Measurements from ENCODE around the gene BNC1.
A peak's percentile ranks its signal among the peaks of the same experiment; 100 is the strongest.
"Not testable (repeated sequence)": the region's sequence is repeated elsewhere in the genome, so short reads cannot be mapped to it uniquely, and the experiment has no call there.

The BNC1 gene

GRCh38 chr15:83225449-83225848, 59.0 kb downstream of the BNC1 start:
- H3K4me3 ChIP-seq (ENCODE audit: low read depth in 1 of 2, low read length in 2 of 2), result no peak overlapping the region

DNA sequence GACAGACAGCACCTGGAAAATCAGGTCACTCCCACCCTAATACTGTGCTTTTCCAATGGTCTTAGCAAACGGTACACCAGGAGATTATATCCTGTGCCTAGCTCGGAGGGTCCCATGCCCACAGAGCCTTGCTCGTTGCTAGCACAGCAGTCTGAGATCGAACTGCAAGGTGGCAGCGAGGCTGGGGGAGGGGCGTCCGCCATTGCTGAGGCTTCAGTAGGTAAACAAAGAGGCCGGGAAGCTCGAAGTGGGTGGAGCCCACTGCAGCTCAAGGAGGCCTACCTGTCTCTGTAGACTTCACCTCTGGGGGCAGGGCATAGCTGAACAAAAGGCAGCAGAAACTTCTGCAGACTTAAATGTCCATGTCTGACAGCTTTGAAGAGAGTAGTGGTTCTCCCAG, 62.7 kb downstream of the BNC1 start:
- H3K36me3 ChIP-seq (ENCODE audit: insufficient read depth, low read length); H3K27me3 ChIP-seq (ENCODE audit: control insufficient read depth in 1 of 2, insufficient read depth in 2 of 2, low read length in 2 of 2); H3K9me3 ChIP-seq (ENCODE audit: low read length); H3K4me1 ChIP-seq (ENCODE audit: insufficient read depth, low read length); H3K27ac ChIP-seq (ENCODE audit: low read depth, low read length); H3K4me3 ChIP-seq (ENCODE audit: low read depth in 1 of 2, low read length in 2 of 2); H3K9ac ChIP-seq (ENCODE audit: low read length): not testable (repeated sequence)

More at GRCh38 chr15:83225449-83225848, 59.0 kb downstream of the BNC1 start:
- no peak overlapping the region for H3K9ac ChIP-seq (ENCODE audit: low read length)
- no peak overlapping the region for H3K27ac ChIP-seq (ENCODE audit: low read depth, low read length)
- H3K9me3 ChIP-seq (ENCODE audit: low read length), result no peaks in the 10 kb centered on the region
- H3K36me3 ChIP-seq (ENCODE audit: insufficient read depth, low read length), result no peaks in the 10 kb centered on the region
- no peaks in the 10 kb centered on the region for H3K27me3 ChIP-seq (ENCODE audit: control insufficient read depth in 1 of 2, insufficient read depth in 2 of 2, low read length in 2 of 2)
- H3K4me1 ChIP-seq (ENCODE audit: insufficient read depth, low read length), result no peaks in the 10 kb centered on the region

DNA sequence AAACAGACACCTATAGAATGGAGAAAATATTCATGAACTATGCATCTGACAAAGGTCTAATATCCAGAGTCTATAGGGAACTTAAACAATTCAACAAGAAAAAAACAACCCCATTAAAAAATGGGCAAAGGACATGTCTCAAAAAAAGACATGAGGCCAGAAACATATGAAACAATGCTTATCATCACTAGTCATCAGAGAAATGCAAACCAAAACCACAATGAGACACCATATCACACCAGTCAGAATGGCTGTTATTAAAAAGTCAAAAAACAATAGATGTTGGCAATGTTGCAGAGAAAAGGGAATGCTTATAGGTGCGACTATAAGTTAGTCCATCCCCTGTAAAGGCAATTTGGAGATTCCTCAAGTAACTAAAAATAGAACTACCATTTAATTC, 65.4 kb downstream of the BNC1 start:
- H3K9me3 ChIP-seq (ENCODE audit: low read length), result no peaks in the 10 kb centered on the region
- H3K36me3 ChIP-seq (ENCODE audit: insufficient read depth, low read length), result no peaks in the 10 kb centered on the region
- H3K27me3 ChIP-seq (ENCODE audit: control insufficient read depth in 1 of 2, insufficient read depth in 2 of 2, low read length in 2 of 2), result no peaks in the 10 kb centered on the region
- H3K27ac ChIP-seq (ENCODE audit: low read depth, low read length), result no peak overlapping the region
- no peak overlapping the region for H3K4me3 ChIP-seq (ENCODE audit: low read depth in 1 of 2, low read length in 2 of 2)
- no peak overlapping the region for H3K9ac ChIP-seq (ENCODE audit: low read length)
- no peaks in the 10 kb centered on the region for H3K4me1 ChIP-seq (ENCODE audit: insufficient read depth, low read length)

DNA sequence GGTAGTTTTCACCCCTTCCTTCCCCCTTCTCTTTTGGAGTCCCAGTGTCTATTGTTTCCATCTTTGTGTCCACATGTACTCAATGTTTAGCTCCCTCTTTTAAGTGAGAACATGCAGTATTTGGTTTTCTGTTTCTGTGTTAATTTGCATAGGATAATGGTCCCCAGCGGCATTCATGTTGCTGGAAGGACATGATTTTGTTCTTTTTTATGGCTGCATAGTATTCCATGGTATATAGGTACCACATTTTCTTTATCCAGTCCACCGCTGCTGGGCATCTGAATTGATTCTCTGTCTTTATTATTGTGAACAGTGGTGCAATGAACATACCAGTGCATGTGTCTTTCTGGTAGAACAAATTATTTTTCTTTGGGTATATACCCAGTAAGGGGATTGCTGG, 69.2 kb downstream of the BNC1 start:
- H3K27ac ChIP-seq (ENCODE audit: low read depth, low read length), result no peak overlapping the region
- H3K36me3 ChIP-seq (ENCODE audit: insufficient read depth, low read length), result no peaks in the 10 kb centered on the region
- no peaks in the 10 kb centered on the region for H3K27me3 ChIP-seq (ENCODE audit: control insufficient read depth in 1 of 2, insufficient read depth in 2 of 2, low read length in 2 of 2)
- H3K9ac ChIP-seq (ENCODE audit: low read length), result no peak overlapping the region
- no peak overlapping the region for H3K4me3 ChIP-seq (ENCODE audit: low read depth in 1 of 2, low read length in 2 of 2)
- no peaks in the 10 kb centered on the region for H3K9me3 ChIP-seq (ENCODE audit: low read length)
- no peaks in the 10 kb centered on the region for H3K4me1 ChIP-seq (ENCODE audit: insufficient read depth, low read length)

DNA sequence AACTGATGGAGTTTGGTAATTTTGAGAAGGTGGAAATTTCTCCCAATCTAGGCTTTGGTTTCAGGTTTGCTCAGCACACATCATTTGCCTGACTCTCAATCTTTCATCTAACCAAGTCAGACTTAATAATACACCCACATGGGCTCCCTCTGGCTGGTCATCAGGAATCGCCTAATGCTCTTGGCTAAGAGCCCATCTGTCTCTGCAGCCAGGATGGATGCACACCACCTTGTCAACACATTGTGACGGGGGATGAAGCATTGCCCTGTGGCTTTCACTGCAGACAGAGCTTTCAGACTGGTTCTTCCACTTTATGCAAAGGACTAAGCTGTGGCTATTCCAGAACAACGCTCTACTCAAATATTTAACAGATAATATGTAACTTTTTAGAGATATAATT, 73.8 kb downstream of the BNC1 start:
- no peaks in the 10 kb centered on the region for H3K9me3 ChIP-seq (ENCODE audit: low read length)
- H3K27me3 ChIP-seq (ENCODE audit: control insufficient read depth in 1 of 2, insufficient read depth in 2 of 2, low read length in 2 of 2), result no peaks in the 10 kb centered on the region
- no peak overlapping the region for H3K9ac ChIP-seq (ENCODE audit: low read length)

GRCh38 chr15:83209333-83209732, 75.1 kb downstream of the BNC1 start:
- H3K36me3 ChIP-seq (ENCODE audit: insufficient read depth, low read length), result no peaks in the 10 kb centered on the region
- H3K4me1 ChIP-seq (ENCODE audit: insufficient read depth, low read length), result peaks cover 18% of the 10 kb centered on the region
- no peak overlapping the region for H3K9ac ChIP-seq (ENCODE audit: low read length)
- H3K9me3 ChIP-seq (ENCODE audit: low read length), result no peaks in the 10 kb centered on the region
- H3K27me3 ChIP-seq (ENCODE audit: control insufficient read depth in 1 of 2, insufficient read depth in 2 of 2, low read length in 2 of 2), result no peaks in the 10 kb centered on the region
- H3K27ac ChIP-seq (ENCODE audit: low read depth, low read length), result no peak overlapping the region
- no peak overlapping the region for H3K4me3 ChIP-seq (ENCODE audit: low read depth in 1 of 2, low read length in 2 of 2)

More for the DNA sequence above, 73.8 kb downstream of the BNC1 start:
- no peak overlapping the region for H3K27ac ChIP-seq (ENCODE audit: low read depth, low read length)
- peaks cover 5% of the 10 kb centered on the region for H3K4me1 ChIP-seq (ENCODE audit: insufficient read depth, low read length)
- H3K4me3 ChIP-seq (ENCODE audit: low read depth in 1 of 2, low read length in 2 of 2), result no peak overlapping the region
- H3K36me3 ChIP-seq (ENCODE audit: insufficient read depth, low read length), result no peaks in the 10 kb centered on the region

DNA sequence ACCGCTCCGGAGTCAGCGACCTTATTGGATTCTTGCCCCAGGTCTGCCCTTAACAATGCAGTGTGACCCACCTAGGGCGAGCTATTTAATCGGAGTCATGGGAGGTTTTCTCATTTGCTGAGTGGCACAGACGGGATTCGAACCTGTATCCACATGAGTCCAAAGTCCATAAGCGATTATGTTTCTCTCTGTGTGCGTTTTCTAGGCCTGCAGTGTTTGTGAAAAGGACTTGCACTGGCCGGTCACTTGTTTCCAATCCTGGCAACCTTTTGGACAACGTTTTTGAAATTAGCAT, 76.2 kb downstream of the BNC1 start:
- H3K4me1 ChIP-seq (ENCODE audit: insufficient read depth, low read length), result peaks cover 20% of the 10 kb centered on the region
- no peaks in the 10 kb centered on the region for H3K9me3 ChIP-seq (ENCODE audit: low read length)
- peak overlapping the region; percentile 37 for H3K9ac ChIP-seq (ENCODE audit: low read length)
- H3K27ac ChIP-seq (ENCODE audit: low read depth, low read length), result peak overlapping the region; percentile 35
- H3K4me3 ChIP-seq (ENCODE audit: low read depth in 1 of 2, low read length in 2 of 2), result peak overlapping the region; percentile 49 to 65
- H3K36me3 ChIP-seq (ENCODE audit: insufficient read depth, low read length), result no peaks in the 10 kb centered on the region
- H3K27me3 ChIP-seq (ENCODE audit: control insufficient read depth in 1 of 2, insufficient read depth in 2 of 2, low read length in 2 of 2), result no peaks in the 10 kb centered on the region

DNA sequence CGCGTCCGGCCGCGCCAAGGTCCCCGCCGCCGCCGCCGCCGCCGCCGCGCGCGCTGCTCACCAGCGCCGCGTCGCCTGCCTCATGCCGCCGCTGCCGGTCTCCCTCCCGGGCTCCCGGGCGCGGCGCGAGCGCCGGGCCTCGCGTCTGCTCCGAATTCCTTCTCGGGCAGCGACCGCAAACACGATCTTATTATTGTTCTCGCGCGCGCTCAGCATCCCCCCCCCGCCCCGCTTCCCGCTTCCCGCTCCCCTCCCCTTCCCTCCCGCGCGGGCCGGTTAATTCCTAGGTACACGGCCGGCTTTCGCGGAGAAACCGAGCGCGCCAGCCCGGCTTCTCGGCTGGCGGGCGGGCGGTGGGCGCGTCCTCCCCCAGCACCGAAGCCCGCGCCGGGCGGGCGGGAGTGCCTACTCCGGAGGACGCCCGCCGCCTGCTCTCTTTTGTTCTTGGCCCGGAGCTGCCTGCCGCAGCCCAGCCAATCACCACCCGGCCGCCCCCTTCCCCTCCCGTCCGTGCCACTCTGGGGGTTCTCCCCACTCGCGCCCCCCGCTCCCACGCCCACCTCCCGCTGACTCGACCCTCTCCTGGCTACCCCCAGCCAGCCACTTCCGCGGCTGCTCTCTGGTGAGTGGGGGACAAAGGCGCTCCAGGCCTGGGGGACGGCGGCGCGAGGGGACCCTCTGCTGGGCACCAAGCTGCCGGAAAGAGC, 76.7 kb downstream of the BNC1 start, which contains the start of gene HDGFL3:
Gene HDGFL3 (minus strand): TSS at position 164 of the 707 bp plus-strand sequence. CDS start 409 bp downstream, outside the sequence.
- H3K9ac ChIP-seq (ENCODE audit: low read length), result peak within 1 kb of the TSS; percentile 57
- H3K36me3 ChIP-seq (ENCODE audit: insufficient read depth, low read length), result no peaks in the 10 kb centered on the region
- H3K4me1 ChIP-seq (ENCODE audit: insufficient read depth, low read length), result peaks cover 25% of the 10 kb centered on the region
- H3K27me3 ChIP-seq (ENCODE audit: control insufficient read depth in 1 of 2, insufficient read depth in 2 of 2, low read length in 2 of 2), result no peaks in the 10 kb centered on the region
- H3K27ac ChIP-seq (ENCODE audit: low read depth, low read length), result peak within 1 kb of the TSS; percentile 80
- peak within 1 kb of the TSS; percentile 72 to 73 for H3K4me3 ChIP-seq (ENCODE audit: low read depth in 1 of 2, low read length in 2 of 2)
- H3K9me3 ChIP-seq (ENCODE audit: low read length), result no peaks in the 10 kb centered on the region

GRCh38 chr15:83207009-83207659, 77.3 kb downstream of the BNC1 start:
- Histone ChIP-seq H3K27ac (ENCODE audit: low read depth, low read length) (peak overlapping the region; percentile 80), H3K27me3 (ENCODE audit: control insufficient read depth in 1 of 2, insufficient read depth in 2 of 2, low read length in 2 of 2) (no peaks in the 10 kb centered on the region), H3K4me1 (ENCODE audit: insufficient read depth, low read length) (peaks cover 26% of the 10 kb centered on the region), H3K9me3 (ENCODE audit: low read length) (no peaks in the 10 kb centered on the region), H3K36me3 (ENCODE audit: insufficient read depth, low read length) (no peaks in the 10 kb centered on the region), H3K9ac (ENCODE audit: low read length) (peak overlapping the region; percentile 57), H3K4me3 (ENCODE audit: low read depth in 1 of 2, low read length in 2 of 2) (peak overlapping the region; percentile 72 to 73)

DNA sequence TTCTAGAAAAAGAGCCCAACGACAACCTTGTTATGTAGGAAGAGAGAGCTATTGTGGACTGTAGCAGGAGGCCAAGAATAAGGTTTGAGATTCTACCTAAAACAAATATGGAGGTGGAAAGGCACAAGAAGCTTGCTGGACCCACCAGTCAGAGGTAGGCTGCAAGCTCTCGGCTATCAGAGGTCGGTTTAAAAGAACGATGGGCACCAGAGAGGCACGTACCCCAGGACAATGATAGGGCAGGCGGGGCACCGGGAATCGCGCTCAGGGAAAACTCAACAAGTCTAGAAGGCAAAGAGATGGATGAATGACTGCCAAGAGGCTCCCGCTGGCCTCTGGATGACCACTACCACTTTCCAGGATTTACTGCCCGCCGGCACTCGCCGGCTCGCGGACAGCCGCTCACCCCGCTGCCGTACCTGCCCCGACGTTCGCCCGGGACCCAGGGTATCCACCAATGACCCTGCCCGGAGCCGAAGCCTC, 77.9 kb downstream of the BNC1 start:
- peak overlapping the region; percentile 80 for H3K27ac ChIP-seq (ENCODE audit: low read depth, low read length)
- H3K9ac ChIP-seq (ENCODE audit: low read length), result peak overlapping the region; percentile 57
- H3K4me1 ChIP-seq (ENCODE audit: insufficient read depth, low read length), result peaks cover 30% of the 10 kb centered on the region
- H3K9me3 ChIP-seq (ENCODE audit: low read length), result no peaks in the 10 kb centered on the region
- H3K36me3 ChIP-seq (ENCODE audit: insufficient read depth, low read length), result no peaks in the 10 kb centered on the region
- no peaks in the 10 kb centered on the region for H3K27me3 ChIP-seq (ENCODE audit: control insufficient read depth in 1 of 2, insufficient read depth in 2 of 2, low read length in 2 of 2)
- H3K4me3 ChIP-seq (ENCODE audit: low read depth in 1 of 2, low read length in 2 of 2), result peak overlapping the region; percentile 72 to 73
